GM19025 (cell line): ENCODE data around the gene PLPP4.

Source experiments
- ATAC-seq: cut with Tn5 transposase; IDR thresholded peaks from one replicate; pipeline ENCODE4 v1.9.1; 2021; ENCODE audit warnings: mild to moderate bottlenecking, low read depth, moderate library complexity; ENCODE audit not compliant: unreplicated experiment

The PLPP4 gene

GRCh38 chr10:120514035-120514620, 57.1 kb downstream of the PLPP4 start:
- ATAC-seq: no peak

- no peak for ATAC-seq
Measured at GRCh38 chr10:120514959-120515358, 57.9 kb downstream of the PLPP4 start.

- ATAC-seq: no peak
Measured at GRCh38 chr10:120515741-120516140, 58.7 kb downstream of the PLPP4 start.

GRCh38 chr10:120516426-120516825, 59.4 kb downstream of the PLPP4 start:
- no peak for ATAC-seq

- ATAC-seq: no peak
Measured at GRCh38 chr10:120517196-120517595, 60.2 kb downstream of the PLPP4 start.

GRCh38 chr10:120517881-120518484, 61.0 kb downstream of the PLPP4 start:
- ATAC-seq: no peak

- ATAC-seq: no peak
Measured at GRCh38 chr10:120521880-120522279, 64.9 kb downstream of the PLPP4 start.

- ATAC-seq: no peak
Measured at GRCh38 chr10:120527691-120528090, 70.7 kb downstream of the PLPP4 start.

- ATAC-seq: no peak
Measured at GRCh38 chr10:120530699-120531098, 73.7 kb downstream of the PLPP4 start.

- no peak for ATAC-seq
Measured at GRCh38 chr10:120538091-120538490, 81.1 kb downstream of the PLPP4 start.

- no peak for ATAC-seq
Measured at GRCh38 chr10:120539076-120539475, 82.0 kb downstream of the PLPP4 start.

- no peak for ATAC-seq
Measured at GRCh38 chr10:120540486-120540885, 83.5 kb downstream of the PLPP4 start.

- no peak for ATAC-seq
Measured at GRCh38 chr10:120541984-120542383, 85.0 kb downstream of the PLPP4 start.

- no peak for ATAC-seq
Measured at GRCh38 chr10:120542591-120542990, 85.6 kb downstream of the PLPP4 start.

- no peak for ATAC-seq
Measured at GRCh38 chr10:120543291-120543690, 86.3 kb downstream of the PLPP4 start.

- no peak for ATAC-seq
Measured at GRCh38 chr10:120548210-120548609, 91.2 kb downstream of the PLPP4 start.

GRCh38 chr10:120552262-120552661, 95.2 kb downstream of the PLPP4 start:
- ATAC-seq: no peak

- no peak for ATAC-seq
Measured at GRCh38 chr10:120553911-120554310, 96.9 kb downstream of the PLPP4 start.

GRCh38 chr10:120555436-120555835, 98.4 kb downstream of the PLPP4 start:
- ATAC-seq: no peak

GRCh38 chr10:120555842-120556532, 99.0 kb downstream of the PLPP4 start:
- no peak for ATAC-seq

- ATAC-seq: no peak
Measured at GRCh38 chr10:120557311-120557710, 100.3 kb downstream of the PLPP4 start.

- ATAC-seq: no peak
Measured at GRCh38 chr10:120559800-120560199, 102.8 kb downstream of the PLPP4 start.
